Panc1 (cell line): ENCODE data around the gene BRD2.
A peak's percentile ranks its signal among the peaks of the same experiment; 100 is the strongest.

Experiments
- POLR2AphosphoS5 ChIP-seq: IDR thresholded peaks from 2 replicates; pipeline ENCODE4 v1.6.1; 2012; ENCODE audit warnings: mild to moderate bottlenecking, low read depth, low read length, moderate library complexity
- REST ChIP-seq, 2 experiments: IDR thresholded peaks; 2 replicates each; pipeline ENCODE4 v1.6.1; 2011 to 2012; ENCODE audit warnings: low read depth in 2 of 2, control low read depth in 1 of 2, low read length in 1 of 2, mild to moderate bottlenecking in 1 of 2, moderate library complexity in 1 of 2; ENCODE audit not compliant: insufficient read depth in 1 of 2
- SIN3A ChIP-seq: IDR thresholded peaks from 2 replicates; pipeline ENCODE4 v1.6.1; 2012; ENCODE audit warnings: low read depth, mild to moderate bottlenecking, low read length, moderate library complexity, borderline replicate concordance; ENCODE audit not compliant: insufficient read depth
- TF ChIP-seq, protein P1 (sequence below): fragments of 450-650 bp; IDR thresholded peaks from 2 replicates; pipeline ENCODE4 v1.5.1; 2017; ENCODE audit warnings: mild to moderate bottlenecking

- TF ChIP-seq, protein P1, sequence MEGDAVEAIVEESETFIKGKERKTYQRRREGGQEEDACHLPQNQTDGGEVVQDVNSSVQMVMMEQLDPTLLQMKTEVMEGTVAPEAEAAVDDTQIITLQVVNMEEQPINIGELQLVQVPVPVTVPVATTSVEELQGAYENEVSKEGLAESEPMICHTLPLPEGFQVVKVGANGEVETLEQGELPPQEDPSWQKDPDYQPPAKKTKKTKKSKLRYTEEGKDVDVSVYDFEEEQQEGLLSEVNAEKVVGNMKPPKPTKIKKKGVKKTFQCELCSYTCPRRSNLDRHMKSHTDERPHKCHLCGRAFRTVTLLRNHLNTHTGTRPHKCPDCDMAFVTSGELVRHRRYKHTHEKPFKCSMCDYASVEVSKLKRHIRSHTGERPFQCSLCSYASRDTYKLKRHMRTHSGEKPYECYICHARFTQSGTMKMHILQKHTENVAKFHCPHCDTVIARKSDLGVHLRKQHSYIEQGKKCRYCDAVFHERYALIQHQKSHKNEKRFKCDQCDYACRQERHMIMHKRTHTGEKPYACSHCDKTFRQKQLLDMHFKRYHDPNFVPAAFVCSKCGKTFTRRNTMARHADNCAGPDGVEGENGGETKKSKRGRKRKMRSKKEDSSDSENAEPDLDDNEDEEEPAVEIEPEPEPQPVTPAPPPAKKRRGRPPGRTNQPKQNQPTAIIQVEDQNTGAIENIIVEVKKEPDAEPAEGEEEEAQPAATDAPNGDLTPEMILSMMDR = peak; percentile 84
- TF ChIP-seq SIN3A = no peak
- TF ChIP-seq REST (IDR thresholded peaks at IDR 0.05; ENCODE audit: insufficient read depth in 1 of 2, low read depth in 2 of 2, low read length in 1 of 2) = no peak
- TF ChIP-seq POLR2AphosphoS5 = no peak
Measured at GRCh38 chr6:33014841-33015634, 46.6 kb downstream of the BRD2 start.
